Nephron progenitor cell (in vitro differentiated cells): ENCODE data around the gene RS1.

ENCODE experiments used
- DNase-seq: peaks from one replicate; pipeline ENCODE4 v3.0.0; 2021
- H3K27ac Mint-ChIP-seq: 2 replicates; pipeline ENCODE4 v1.8.0; 2021; ENCODE audit warnings: mild to moderate bottlenecking, moderate library complexity, mixed read lengths
- H3K27me3 Mint-ChIP-seq: 2 replicates; pipeline ENCODE4 v1.8.0; 2021; ENCODE audit warnings: mild to moderate bottlenecking, low read depth, mixed read lengths; ENCODE audit not compliant: poor library complexity
- H3K36me3 Mint-ChIP-seq: 2 replicates; pipeline ENCODE4 v1.8.0; 2021; ENCODE audit warnings: low read depth, mixed read lengths
- H3K4me1 Mint-ChIP-seq: 2 replicates; pipeline ENCODE4 v1.8.0; 2021; ENCODE audit warnings: mixed read lengths
- H3K4me3 Mint-ChIP-seq: 2 replicates; pipeline ENCODE4 v1.8.0; 2021; ENCODE audit warnings: mild to moderate bottlenecking, moderate library complexity, mixed read lengths
- H3K9me3 Mint-ChIP-seq: 2 replicates; pipeline ENCODE4 v1.8.0; 2021; ENCODE audit warnings: mild to moderate bottlenecking, moderate library complexity, mixed read lengths
- TF ChIP-seq, protein P1 (sequence below): fragments of 200-600 bp; sonication (generic); IDR thresholded peaks from 2 replicates; pipeline ENCODE4 v1.5.0; 2021; ENCODE audit warnings: antibody characterized with exemption

The RS1 gene

DNA sequence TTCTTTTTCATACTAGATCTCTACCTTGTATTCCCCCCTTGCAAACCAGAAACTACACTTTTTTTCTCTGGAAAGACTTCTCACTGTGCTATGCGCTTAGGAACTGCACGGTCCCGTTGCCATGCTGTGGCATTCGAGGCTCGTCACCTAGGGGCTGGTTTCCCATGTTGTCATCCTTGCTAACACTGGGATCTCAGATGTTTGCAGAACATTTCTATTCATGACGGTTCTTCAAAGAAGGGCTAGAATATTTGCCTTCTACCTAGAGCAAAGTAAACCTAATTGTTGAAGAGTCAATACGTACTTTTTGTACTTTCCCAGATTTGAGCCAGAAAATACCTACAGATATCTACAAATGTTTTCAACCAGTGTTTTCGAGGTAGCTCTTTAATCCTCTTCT is 41.0 kb downstream of the RS1 start:
- H3K27ac Mint-ChIP-seq: no peak overlapping the region
- peaks cover 47% of the 10 kb centered on the region for H3K9me3 Mint-ChIP-seq

DNA sequence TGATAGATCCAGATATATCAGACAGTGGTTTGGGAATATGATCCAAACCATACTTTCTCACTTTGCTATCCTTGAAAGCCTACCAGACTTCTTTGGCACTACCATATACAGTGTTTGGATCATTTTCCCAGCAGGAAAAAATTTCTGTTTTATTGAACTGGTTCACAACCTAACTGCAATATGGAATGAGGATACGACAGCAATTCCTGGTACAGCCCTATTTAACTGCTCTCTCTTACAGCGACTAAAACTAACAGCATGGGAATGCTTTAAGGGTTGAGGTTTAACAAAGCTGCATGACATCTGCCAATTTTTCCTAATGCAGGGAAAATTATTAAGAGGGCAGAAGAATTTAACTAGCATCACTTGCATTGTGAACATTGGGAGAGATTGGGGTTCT is 47.3 kb downstream of the RS1 start:
- DNase-seq: no peak
- TF ChIP-seq, protein P1, sequence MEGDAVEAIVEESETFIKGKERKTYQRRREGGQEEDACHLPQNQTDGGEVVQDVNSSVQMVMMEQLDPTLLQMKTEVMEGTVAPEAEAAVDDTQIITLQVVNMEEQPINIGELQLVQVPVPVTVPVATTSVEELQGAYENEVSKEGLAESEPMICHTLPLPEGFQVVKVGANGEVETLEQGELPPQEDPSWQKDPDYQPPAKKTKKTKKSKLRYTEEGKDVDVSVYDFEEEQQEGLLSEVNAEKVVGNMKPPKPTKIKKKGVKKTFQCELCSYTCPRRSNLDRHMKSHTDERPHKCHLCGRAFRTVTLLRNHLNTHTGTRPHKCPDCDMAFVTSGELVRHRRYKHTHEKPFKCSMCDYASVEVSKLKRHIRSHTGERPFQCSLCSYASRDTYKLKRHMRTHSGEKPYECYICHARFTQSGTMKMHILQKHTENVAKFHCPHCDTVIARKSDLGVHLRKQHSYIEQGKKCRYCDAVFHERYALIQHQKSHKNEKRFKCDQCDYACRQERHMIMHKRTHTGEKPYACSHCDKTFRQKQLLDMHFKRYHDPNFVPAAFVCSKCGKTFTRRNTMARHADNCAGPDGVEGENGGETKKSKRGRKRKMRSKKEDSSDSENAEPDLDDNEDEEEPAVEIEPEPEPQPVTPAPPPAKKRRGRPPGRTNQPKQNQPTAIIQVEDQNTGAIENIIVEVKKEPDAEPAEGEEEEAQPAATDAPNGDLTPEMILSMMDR: no peak
- no peaks in the 10 kb centered on the region for H3K27me3 Mint-ChIP-seq
- no peak overlapping the region for H3K27ac Mint-ChIP-seq
- peaks cover 25% of the 10 kb centered on the region for H3K9me3 Mint-ChIP-seq
- no peaks in the 10 kb centered on the region for H3K4me1 Mint-ChIP-seq
- no peak overlapping the region for H3K4me3 Mint-ChIP-seq
- peaks cover 12% of the 10 kb centered on the region for H3K36me3 Mint-ChIP-seq

More for the DNA sequence above, 41.0 kb downstream of the RS1 start:
- no peaks in the 10 kb centered on the region for H3K27me3 Mint-ChIP-seq
- DNase-seq: no peak
- peaks cover 30% of the 10 kb centered on the region for H3K36me3 Mint-ChIP-seq
- TF ChIP-seq, protein P1: no peak
- no peaks in the 10 kb centered on the region for H3K4me1 Mint-ChIP-seq
- no peak overlapping the region for H3K4me3 Mint-ChIP-seq

DNA sequence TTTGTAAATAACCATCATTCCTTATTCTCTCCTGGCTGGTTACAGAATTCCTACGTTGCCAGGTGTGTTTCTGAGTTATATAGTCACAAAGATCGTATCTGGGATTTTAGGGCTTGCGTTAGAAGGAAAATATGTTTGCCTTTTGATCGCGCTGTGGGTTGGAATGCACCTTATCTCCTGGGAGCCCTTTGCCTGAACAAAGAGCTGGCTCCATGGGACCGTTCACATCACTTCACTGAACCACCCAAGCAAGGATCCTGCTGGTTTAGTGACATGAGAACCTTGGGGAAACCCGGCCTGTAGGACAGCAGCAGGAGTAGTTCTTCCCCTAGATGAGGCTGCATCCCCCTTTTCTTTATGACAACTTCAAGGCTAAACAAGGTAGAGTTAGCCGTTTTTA is 51.6 kb downstream of the RS1 start:
- peaks cover 6% of the 10 kb centered on the region for H3K4me1 Mint-ChIP-seq
- no peak overlapping the region for H3K27ac Mint-ChIP-seq
- H3K27me3 Mint-ChIP-seq: no peaks in the 10 kb centered on the region
- peaks cover 6% of the 10 kb centered on the region for H3K36me3 Mint-ChIP-seq
- no peak for DNase-seq
- no peak overlapping the region for H3K4me3 Mint-ChIP-seq
- TF ChIP-seq, protein P1: no peak
- H3K9me3 Mint-ChIP-seq: peaks cover 36% of the 10 kb centered on the region

DNA sequence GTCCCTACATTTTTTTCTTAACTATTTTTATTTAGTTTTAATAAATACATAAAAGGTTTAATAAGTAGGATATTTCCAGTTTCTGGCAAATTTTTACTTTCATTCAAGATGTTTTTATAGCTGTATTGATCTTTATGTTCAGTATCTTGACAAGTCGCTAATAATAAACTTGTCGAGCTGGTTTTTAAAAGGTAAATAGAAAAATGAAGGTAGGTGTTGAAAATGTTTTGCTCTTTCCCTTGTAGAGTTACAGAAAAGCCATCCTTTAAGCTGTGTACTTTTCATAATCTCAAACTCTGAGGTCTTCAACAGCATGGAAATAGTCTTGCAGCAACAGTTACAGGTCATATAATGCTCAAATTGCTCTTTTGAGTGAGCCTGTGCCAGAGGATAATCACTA is 52.6 kb downstream of the RS1 start:
- Mint-ChIP-seq H3K27me3 (no peaks in the 10 kb centered on the region), H3K4me1 (peaks cover 6% of the 10 kb centered on the region), H3K9me3 (peaks cover 35% of the 10 kb centered on the region), H3K4me3 (no peak overlapping the region), H3K36me3 (no peaks in the 10 kb centered on the region), H3K27ac (no peak overlapping the region)
- DNase-seq: no peak
- TF ChIP-seq, protein P1: no peak

DNA sequence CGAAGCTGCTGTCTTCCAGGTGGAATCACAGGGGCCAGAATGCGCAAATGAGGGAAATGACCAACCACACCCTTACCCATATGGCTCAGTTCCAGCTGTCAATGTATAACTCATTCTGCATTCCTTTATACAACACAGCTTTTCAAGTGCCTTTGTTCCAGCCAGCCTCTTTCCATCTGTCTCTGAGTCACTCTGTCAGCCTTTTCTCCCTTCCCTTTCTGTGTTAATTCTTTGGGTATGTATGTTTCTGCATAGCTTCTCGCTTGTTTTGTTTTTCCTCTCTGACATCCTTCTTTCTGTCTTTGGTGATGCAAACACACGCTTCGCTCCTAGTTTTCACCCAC is 54.5 kb downstream of the RS1 start:
- DNase-seq: no peak
- H3K4me1 Mint-ChIP-seq: peaks cover 6% of the 10 kb centered on the region
- TF ChIP-seq, protein P1: no peak
- no peaks in the 10 kb centered on the region for H3K27me3 Mint-ChIP-seq
- H3K4me3 Mint-ChIP-seq: no peak overlapping the region
- peaks cover 35% of the 10 kb centered on the region for H3K9me3 Mint-ChIP-seq
- no peak overlapping the region for H3K27ac Mint-ChIP-seq
- H3K36me3 Mint-ChIP-seq: peaks cover 6% of the 10 kb centered on the region

DNA sequence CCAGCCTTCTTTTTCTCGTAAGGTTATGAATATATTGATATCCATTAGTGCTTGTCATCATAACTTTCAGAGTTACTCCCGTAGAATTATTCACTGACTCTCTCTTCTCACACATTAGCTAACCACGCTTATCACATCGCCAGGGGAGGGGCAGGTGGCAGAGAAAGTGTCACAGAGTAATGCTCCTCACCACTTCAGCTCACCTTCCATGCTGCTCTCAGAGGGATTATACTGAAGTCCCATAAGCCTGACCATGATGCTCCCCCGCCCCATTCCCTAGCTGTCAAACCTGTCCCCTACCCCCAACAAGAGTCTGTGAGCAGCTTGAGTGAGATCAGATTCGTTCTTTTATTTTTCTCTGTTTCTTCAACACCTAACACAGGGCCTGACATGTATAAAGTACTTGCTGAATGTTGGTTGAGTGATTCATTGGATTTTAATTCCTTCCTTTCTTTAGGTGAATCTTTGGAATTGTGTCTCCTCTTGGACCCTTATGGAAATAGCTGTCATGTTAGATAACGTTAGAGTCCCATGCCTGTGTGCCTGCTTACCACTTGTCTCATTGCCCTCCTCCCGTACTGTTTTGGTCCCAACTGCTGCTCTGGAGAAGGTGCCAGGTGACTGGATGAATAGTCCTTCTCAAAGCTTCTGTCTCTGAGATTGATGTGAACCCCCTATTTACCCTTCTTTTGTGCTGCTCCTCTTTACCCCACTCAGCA is 55.1 kb downstream of the RS1 start:
- Mint-ChIP-seq H3K9me3 (peaks cover 35% of the 10 kb centered on the region), H3K27me3 (no peaks in the 10 kb centered on the region), H3K4me3 (no peak overlapping the region), H3K4me1 (peaks cover 6% of the 10 kb centered on the region), H3K27ac (peak overlapping the region; percentile 44), H3K36me3 (peaks cover 6% of the 10 kb centered on the region)
- TF ChIP-seq, protein P1: no peak
- no peak for DNase-seq
